H1 (cell line): Measurements from ENCODE around the gene TEAD2.

ENCODE experiments used
- CHD2 ChIP-seq: IDR thresholded peaks from 2 replicates; pipeline ENCODE4 v1.6.1; 2012; ENCODE audit warnings: low read length, improper control_type of control experiment
- CTCF ChIP-seq, 3 experiments: IDR thresholded peaks; 1 replicate in 2 of 3; 2 replicates in 1 of 3; pipeline versions ENCODE4 v1.5.1 to v1.6.1; 2011; ENCODE audit warnings: low read length in 3 of 3, mild to moderate bottlenecking in 3 of 3, inconsistent platforms in 2 of 3, low read depth in 1 of 3, moderate library complexity in 1 of 3; ENCODE audit not compliant: insufficient read depth in 1 of 3; ENCODE audit errors: control extremely low read depth in 1 of 3
- MAFK ChIP-seq: IDR thresholded peaks from 2 replicates; pipeline ENCODE4 v1.6.1; 2012; ENCODE audit warnings: low read depth, mild to moderate bottlenecking, improper control_type of control experiment, low read length
- POLR2A ChIP-seq, 2 experiments: IDR thresholded peaks; 1 replicate in 1 of 2; 2 replicates in 1 of 2; pipeline ENCODE4 v1.6.1; 2011; ENCODE audit warnings: low read depth in 2 of 2, low read length in 2 of 2, mild to moderate bottlenecking in 2 of 2; ENCODE audit errors: control extremely low read depth in 1 of 2
- POLR2AphosphoS5 ChIP-seq: IDR thresholded peaks from 2 replicates; pipeline ENCODE4 v1.6.1; 2011; ENCODE audit warnings: low read depth, low read length
- SIX5 ChIP-seq: IDR thresholded peaks from 2 replicates; pipeline ENCODE4 v1.6.1; 2011; ENCODE audit warnings: mild to moderate bottlenecking, low read depth, low read length
- SP1 ChIP-seq: IDR thresholded peaks from 2 replicates; pipeline ENCODE4 v1.6.1; 2011; ENCODE audit warnings: low read depth, low read length
- USF2 ChIP-seq: IDR thresholded peaks from 2 replicates; pipeline ENCODE4 v1.6.1; 2011; ENCODE audit warnings: low read length, improper control_type of control experiment

GRCh38 chr19:49403404-49404187 lies 41.4 kb upstream of the TEAD2 start:
- TF ChIP-seq CTCF (IDR thresholded peaks at IDR 0.05; ENCODE audit: control extremely low read depth in 1 of 3, insufficient read depth in 1 of 3, low read depth in 1 of 3, low read length in 3 of 3) (no peak), MAFK (no peak), CHD2 (no peak; the same call in 1 of the 2 replicates), SIX5 (peak; percentile 67), SP1 (peak; percentile 88), POLR2A (IDR thresholded peaks at IDR 0.05; ENCODE audit: control extremely low read depth in 1 of 2, low read depth in 2 of 2, low read length in 2 of 2) (peak in 1 of 2 experiments; percentile 71; a peak in 2 of 3 replicates), USF2 (no peak), POLR2AphosphoS5 (peak; percentile 72)
